Endothelial cell of umbilical vein (primary cell): ENCODE data around the gene AGGF1. TPM values are rescaled to one million over a fixed set of nuclear protein-coding genes. Genes with fewer than 3 reads are reported as not detected.
"Not testable (repeated sequence)": the region's sequence is repeated elsewhere in the genome, so short reads cannot be mapped to it uniquely, and the experiment has no call there.

ENCODE experiments used
- BruUV-seq: library from RNA; stranded (reverse); fragments of 400-500 nt; replicated peaks from 2 replicates; lab custom pipeline; 2021; lab: Mats Ljungman, UMichigan
- CTCF ChIA-PET: fragments of 300-600, 350-600 bp; sonication (Branson Sonifier 250); formaldehyde crosslinking; loops from one replicate; lab custom pipeline; 2021; ENCODE audit warnings: antibody characterized with exemption, inconsistent platforms; lab: Charles Lee
- POLR2A ChIA-PET: fragments of 300-600, 350-600 bp; sonication (Branson Sonifier 250); formaldehyde crosslinking; loops from one replicate; lab custom pipeline; 2021; ENCODE audit warnings: antibody characterized with exemption, inconsistent platforms; lab: Charles Lee
- DNase-seq: peaks from one replicate; pipeline ENCODE4 v3.0.0-alpha.2; 2011; ENCODE audit warnings: low read depth, low spot score
- FAIRE-seq: peaks from 2 replicates; lab custom pipeline; 2011; peaks lifted over from hg19 to GRCh38; lab: Jason Lieb, UNC
- H2AFZ ChIP-seq: 2 replicates; pipeline ENCODE4 v1.6.0; 2012; ENCODE audit warnings: low read depth, low read length, control low read depth, inconsistent platforms
- H3K27ac ChIP-seq: 2 replicates; pipeline ENCODE4 v1.5.1; 2011; ENCODE audit warnings: low read depth, mild to moderate bottlenecking, control low read depth, low read length, moderate library complexity; ENCODE audit not compliant: insufficient read depth
- H3K27me3 ChIP-seq, 2 experiments: 2 replicates each; pipeline versions ENCODE4 v1.6.0 to v1.6.1; 2011; ENCODE audit warnings: low read length in 2 of 2, mixed read lengths in 1 of 2; ENCODE audit not compliant: control insufficient read depth in 2 of 2, insufficient read depth in 2 of 2
- H3K36me3 ChIP-seq, 2 experiments: 2 replicates in 1 of 2; 3 replicates in 1 of 2; pipeline ENCODE4 v1.5.1; 2011; ENCODE audit warnings: low read length in 2 of 2, mild to moderate bottlenecking in 1 of 2, moderate library complexity in 1 of 2; ENCODE audit not compliant: control insufficient read depth in 2 of 2, insufficient read depth in 2 of 2; ENCODE audit errors: extremely low read depth in 1 of 2
- H3K4me1 ChIP-seq: 3 replicates; pipeline ENCODE4 v1.5.1; 2011; ENCODE audit warnings: mild to moderate bottlenecking, low read length; ENCODE audit not compliant: control insufficient read depth, insufficient read depth; ENCODE audit errors: extremely low read depth
- H3K4me2 ChIP-seq: 2 replicates; pipeline ENCODE4 v1.6.1; 2011; ENCODE audit warnings: low read length, control low read depth, mixed read lengths; ENCODE audit not compliant: insufficient read depth
- H3K4me3 ChIP-seq, 3 experiments: fragments of 200-600 bp in 1 of 3; sonication (generic), shearing (Covaris generic) in 1 of 3; replicated peaks in 1 of 3; 2 replicates each; pipeline ENCODE4 v1.5.1; 2011 to 2016; ENCODE audit warnings: control low read depth in 3 of 3, low read length in 3 of 3, mild to moderate bottlenecking in 2 of 3, inconsistent platforms in 1 of 3, low read depth in 1 of 3, moderate library complexity in 1 of 3; ENCODE audit not compliant: insufficient read depth in 1 of 3
- H3K79me2 ChIP-seq: 2 replicates; pipeline ENCODE4 v1.6.0; 2012; ENCODE audit warnings: low read length, inconsistent platforms; ENCODE audit not compliant: control insufficient read depth, insufficient read depth
- H3K9ac ChIP-seq: replicated peaks from 2 replicates; pipeline ENCODE3; 2011; ENCODE audit warnings: low read length, control low read depth; ENCODE audit not compliant: insufficient read depth; ENCODE audit errors: extremely low read depth
- H3K9me1 ChIP-seq: replicated peaks from 3 replicates; pipeline ENCODE4 v1.6.0; 2011; ENCODE audit warnings: mild to moderate bottlenecking, low read length; ENCODE audit not compliant: control insufficient read depth, insufficient read depth; ENCODE audit errors: extremely low read depth
- H3K9me3 ChIP-seq: replicated peaks from 2 replicates; pipeline ENCODE4 v1.5.1; 2012; ENCODE audit warnings: low read length, inconsistent platforms; ENCODE audit not compliant: control insufficient read depth, insufficient read depth
- H4K20me1 ChIP-seq: replicated peaks from 2 replicates; pipeline ENCODE3; 2011; ENCODE audit warnings: mild to moderate bottlenecking, low read length; ENCODE audit not compliant: control insufficient read depth, insufficient read depth; ENCODE audit errors: extremely low read depth
- JUN ChIP-seq: IDR thresholded peaks from 2 replicates; pipeline ENCODE4 v1.6.1; 2011; ENCODE audit warnings: borderline replicate concordance, low read depth; ENCODE audit not compliant: insufficient read length, insufficient read depth
- MYC ChIP-seq: IDR thresholded peaks from one replicate; pipeline ENCODE4 v1.6.1; 2011; ENCODE audit warnings: mild to moderate bottlenecking, low read depth, low read length
- dilution Hi-C: fragments of 300-500 bp; cut with MboI; formaldehyde crosslinking; loops from one replicate; pipeline ENCODE4 v1.15.0; 2019; ENCODE audit warnings: low sequenced_read_pairs; ENCODE audit not compliant: extremely low pct_ligation_motif_present
- intact Hi-C: fragments of 100-400 bp; cut with micrococcal nuclease; formaldehyde crosslinking; loops from one replicate; pipeline ENCODE4 v1.10.0; 2022
- polyA plus RNA-seq, 4 experiments: library from polyadenylated mRNA; depleted of rRNA in 3 of 4; stranded (reverse) in 3 of 4; unstranded in 1 of 4; fragments of >200 nt; gene quantifications; 2 replicates each; pipeline versions ENCODE4 v1.2.1 to v1.2.3, GENCODE V29; 2011 to 2012; ENCODE audit warnings: missing spikeins in 1 of 4
- total RNA-seq: library from RNA; stranded (reverse); gene quantifications from 2 replicates; pipeline ENCODE4 v1.2.3, GENCODE V29; 2021

Gene AGGF1
- total and polyA plus RNA-seq, 2 donors (not counting 3 experiments of a cell fraction or from before 2014, with no cell fraction given), result 6.7 to 19.9 TPM

GRCh38 chr5:76990899-76991459, 39.2 kb upstream of the AGGF1 start:
- no peak overlapping the region for H3K9ac ChIP-seq
- dilution Hi-C loops, result no loop called here
- no peak for TF ChIP-seq MYC
- TF ChIP-seq JUN, result no peak
- H3K4me1 ChIP-seq, result no peaks in the 10 kb centered on the region
- ChIA-PET POLR2A (no interaction called here), CTCF (no interaction called here)
- intact Hi-C loops, result no loop called here
- H3K27me3 ChIP-seq, result no peaks in the 10 kb centered on the region
- H3K4me2 ChIP-seq, result no peak overlapping the region
- no peaks in the 10 kb centered on the region for H3K36me3 ChIP-seq
- peaks cover 2% of the 10 kb centered on the region for H4K20me1 ChIP-seq
- DNase-seq, result no peak
- FAIRE-seq, result no peak
- no peaks in the 10 kb centered on the region for H3K9me1 ChIP-seq
- no peaks in the 10 kb centered on the region for H3K79me2 ChIP-seq
- H2AFZ ChIP-seq, result no peak overlapping the region
- H3K9me3 ChIP-seq, result no peaks in the 10 kb centered on the region
- H3K27ac ChIP-seq, result no peak overlapping the region
- BruUV-seq, result no TSS peak
- H3K4me3 ChIP-seq, result no peak overlapping the region

GRCh38 chr5:76993436-76993835, 36.8 kb upstream of the AGGF1 start:
- H3K9ac ChIP-seq, H3K27me3 ChIP-seq, dilution Hi-C loops, DNase-seq, H4K20me1 ChIP-seq, POLR2A ChIA-PET, H3K27ac ChIP-seq, FAIRE-seq, H3K4me2 ChIP-seq, H3K4me1 ChIP-seq, intact Hi-C loops, BruUV-seq, H3K9me3 ChIP-seq, H3K9me1 ChIP-seq, H3K4me3 ChIP-seq, H3K79me2 ChIP-seq, H3K36me3 ChIP-seq, H2AFZ ChIP-seq: not testable (repeated sequence)
- CTCF ChIA-PET, result interaction anchor here (1.2 kb wide), 1 partner anchor 43 kb away, joined by 4 read pairs; no protein-coding TSS in a partner anchor
